A549 (cell line): ENCODE measurements around the gene PEX14. TPM values are rescaled to one million over a fixed set of nuclear protein-coding genes. Genes with fewer than 3 reads are reported as not detected.

ENCODE experiments used
- ATAC-seq, 2 experiments: fragments of 200-7000 bp in 1 of 2; fragments of >200 bp in 1 of 2; cut with Nextera tagmentation in 1 of 2; cut with Tn5 transposase in 1 of 2; 3 replicates each; pipeline versions ENCODE4 v1.8.0 to v1.9.1; 2018 to 2020; ENCODE audit warnings: mild to moderate bottlenecking in 1 of 2, moderate library complexity in 1 of 2
- CTCF ChIA-PET: fragments of 300-600 bp; sonication (Branson Sonifier 250); formaldehyde crosslinking; extraction: SDS; loops from one replicate; lab custom pipeline; 2021; ENCODE audit warnings: antibody characterized with exemption, inconsistent platforms; lab: Yijun Ruan, JAX
- POLR2A ChIA-PET: fragments of 350-600 bp; formaldehyde crosslinking; extraction: SDS; loops from one replicate; lab custom pipeline; 2021; ENCODE audit warnings: antibody characterized with exemption, inconsistent platforms; lab: Yijun Ruan, JAX
- DNase-seq, 2 experiments: peaks; one replicate each; pipeline versions ENCODE4 v3.0.0 to v3.0.0-alpha.2; 2011 to 2016; ENCODE audit warnings: low read depth in 1 of 2, low spot score in 1 of 2
- FAIRE-seq: peaks from 2 replicates; lab custom pipeline; 2011; peaks lifted over from hg19 to GRCh38; lab: Jason Lieb, UNC
- H3K27ac ChIP-seq, 2 experiments: fragments of >200 bp; sonication (Bioruptor Twin); formaldehyde crosslinking; 3 replicates each; pipeline ENCODE4 v1.5.1; 2016 to 2017
- H3K4me1 ChIP-seq: fragments of >200 bp; sonication (Bioruptor Twin); formaldehyde crosslinking; 3 replicates; pipeline ENCODE4 v1.6.1; 2016
- H3K4me2 ChIP-seq: fragments of >200 bp; sonication (Bioruptor Twin); formaldehyde crosslinking; 3 replicates; pipeline ENCODE4 v1.6.1; 2016
- H3K4me3 ChIP-seq: fragments of >200 bp; sonication (Bioruptor Twin); formaldehyde crosslinking; 3 replicates; pipeline ENCODE4 v1.5.1; 2016
- H3K9me3 ChIP-seq: fragments of >200 bp; sonication (Bioruptor Twin); formaldehyde crosslinking; 3 replicates; pipeline ENCODE4 v1.6.1; 2016
- ATOH8 ChIP-seq: fragments of 250-450 bp; sonication (Bioruptor Pico); IDR thresholded peaks from 2 replicates; pipeline ENCODE4 v1.5.0; 2020; ENCODE audit warnings: low read depth, mild to moderate bottlenecking, moderate library complexity
- EHMT2 ChIP-seq: fragments of 200-600 bp; sonication (generic); IDR thresholded peaks from 2 replicates; pipeline ENCODE4 v1.6.1; 2016; ENCODE audit warnings: antibody characterized with exemption, low read depth, mild to moderate bottlenecking, moderate library complexity
- FOSL2 ChIP-seq, 2 experiments: fragments of 450-650 bp in 1 of 2; fragments of >200 bp in 1 of 2; sonication (Bioruptor Twin) in 1 of 2; formaldehyde crosslinking; IDR thresholded peaks; 2 replicates each; pipeline versions ENCODE4 v1.5.0 to v1.6.1; 2016 to 2020; ENCODE audit warnings: mild to moderate bottlenecking in 1 of 2, moderate library complexity in 1 of 2
- FOXS1 ChIP-seq: fragments of 250-450 bp; sonication (Bioruptor Pico); IDR thresholded peaks from 2 replicates; pipeline ENCODE4 v1.5.0; 2020; ENCODE audit warnings: mild to moderate bottlenecking, moderate library complexity
- HEYL ChIP-seq: fragments of 250-450 bp; sonication (Bioruptor Pico); IDR thresholded peaks from 2 replicates; pipeline ENCODE4 v1.8.0; 2021; ENCODE audit warnings: mild to moderate bottlenecking, moderate library complexity
- HOXB5 ChIP-seq: fragments of 250-450 bp; sonication (Bioruptor Pico); IDR thresholded peaks from 2 replicates; pipeline ENCODE4 v1.5.0; 2020; ENCODE audit warnings: mild to moderate bottlenecking, moderate library complexity
- JUNB ChIP-seq: fragments of >200 bp; sonication (Bioruptor Twin); formaldehyde crosslinking; IDR thresholded peaks from 2 replicates; pipeline ENCODE4 v1.6.1; 2016
- MYC ChIP-seq: IDR thresholded peaks from 2 replicates; pipeline ENCODE4 v1.6.1; 2012; ENCODE audit warnings: mild to moderate bottlenecking, inconsistent platforms, low read length, improper control_type of control experiment, borderline replicate concordance
- NPAS2 ChIP-seq: fragments of 250-450 bp; sonication (Bioruptor Pico); IDR thresholded peaks from 2 replicates; pipeline ENCODE4 v1.8.0; 2022; ENCODE audit warnings: mild to moderate bottlenecking, moderate library complexity, borderline replicate concordance
- PBX3 ChIP-seq: IDR thresholded peaks from 2 replicates; pipeline ENCODE4 v1.6.1; 2012
- POLR2A ChIP-seq: IDR thresholded peaks from 2 replicates; pipeline ENCODE4 v1.6.1; 2012; ENCODE audit warnings: mild to moderate bottlenecking, low read length
- RARB ChIP-seq: fragments of 250-450 bp; sonication (Bioruptor Pico); IDR thresholded peaks from 2 replicates; pipeline ENCODE4 v1.8.0; 2021; ENCODE audit warnings: mild to moderate bottlenecking, moderate library complexity
- RNF2 ChIP-seq: fragments of 200-600 bp; sonication (generic); IDR thresholded peaks from 2 replicates; pipeline ENCODE4 v1.6.1; 2016; ENCODE audit warnings: low read depth, mild to moderate bottlenecking, antibody characterized with exemption, moderate library complexity, borderline replicate concordance
- SMC3 ChIP-seq: fragments of >200 bp; sonication (Bioruptor Twin); formaldehyde crosslinking; IDR thresholded peaks from 3 replicates; pipeline ENCODE4 v1.6.1; 2018; ENCODE audit warnings: inconsistent platforms
- TFCP2L1 ChIP-seq: fragments of 250-450 bp; sonication (Bioruptor Pico); IDR thresholded peaks from 2 replicates; pipeline ENCODE4 v1.5.0; 2021; ENCODE audit warnings: mild to moderate bottlenecking
- USF2 ChIP-seq: fragments of 450-650 bp; IDR thresholded peaks from 2 replicates; pipeline ENCODE4 v1.6.1; 2014; ENCODE audit warnings: antibody characterized with exemption
- ZFP36 ChIP-seq: fragments of 450-650 bp; IDR thresholded peaks from 2 replicates; pipeline ENCODE4 v1.6.1; 2014; ENCODE audit warnings: borderline replicate concordance; ENCODE audit not compliant: partially characterized antibody
- ZNF302 ChIP-seq: fragments of 250-450 bp; sonication (Bioruptor Pico); IDR thresholded peaks from 2 replicates; pipeline ENCODE4 v1.9.0; 2021; ENCODE audit warnings: inconsistent platforms, mild to moderate bottlenecking, moderate library complexity
- ZSCAN20 ChIP-seq: fragments of 250-450 bp; sonication (Bioruptor Pico); IDR thresholded peaks from 2 replicates; pipeline ENCODE4 v1.8.0; 2022; ENCODE audit warnings: mild to moderate bottlenecking, moderate library complexity
- WGBS: methylation state at CpG from one replicate; pipeline ENCODE4 v1.1.6; 2017; ENCODE audit errors: missing lambda C conversion rate; 5-methylcytosine and 5-hydroxymethylcytosine counted together
- polyA plus RNA-seq, 4 experiments: library from polyadenylated mRNA; depleted of rRNA in 3 of 4; stranded (reverse); fragments of >200 nt; fragmentation: RNase III in 1 of 4; extraction: RNeasy Plus Mini Kit Qiagen cat#74134 plus additional on column Dnase treatment in 1 of 4; gene quantifications; 2 replicates in 3 of 4; 3 replicates in 1 of 4; pipeline ENCODE4 v1.2.3, GENCODE V29; 2011 to 2017

Gene PEX14
- polyA plus RNA-seq, 2 of the 4 experiments (the other 2 are of a cell fraction): 7.7 to 15.0 TPM

GRCh38 chr1:10614377-10615225, 139.9 kb downstream of the PEX14 start:
- TF ChIP-seq FOSL2 (IDR thresholded peaks at IDR 0.05) (no peak), FOSL2 (CRISPR knock-in tag; IDR thresholded peaks at IDR 0.05) (no peak), RARB (CRISPR knock-in tag) (no peak), USF2 (no peak), TFCP2L1 (CRISPR knock-in tag) (no peak)
- Histone ChIP-seq H3K4me2 (no peak overlapping the region), H3K9me3 (no peaks in the 10 kb centered on the region), H3K27ac (no peak overlapping the region), H3K4me3 (no peak overlapping the region), H3K4me1 (no peaks in the 10 kb centered on the region)
- POLR2A ChIA-PET: no interaction called here
- CTCF ChIA-PET: interaction anchor here (0.9 to 2.2 kb wide), 3 partner anchors 10 to 77 kb away, joined by 3 to 5 read pairs (median 3); no protein-coding TSS in a partner anchor
- ATAC-seq (no peak), FAIRE-seq (no peak), DNase-seq (no peak)
- WGBS: 85% methylated on average over 15 of the region's 18 CpGs

GRCh38 chr1:10615332-10615731, 140.6 kb downstream of the PEX14 start:
- FAIRE-seq (no peak), ATAC-seq (no peak)
- WGBS: 91% methylated on average over 12 of the region's 13 CpGs
- H3K4me1 ChIP-seq: no peaks in the 10 kb centered on the region
- POLR2A ChIA-PET: no interaction called here
- H3K27ac ChIP-seq: no peak overlapping the region
- CTCF ChIA-PET: interaction anchor here (0.9 to 1.3 kb wide), 2 partner anchors 11 to 78 kb away, joined by 3 read pairs; no protein-coding TSS in a partner anchor
- no peak for TF ChIP-seq HEYL (CRISPR knock-in tag)
- no peak for TF ChIP-seq ZNF302 (CRISPR knock-in tag)
- no peak for TF ChIP-seq ATOH8 (CRISPR knock-in tag)
- no peak for TF ChIP-seq ZSCAN20 (CRISPR knock-in tag)
- no peak for TF ChIP-seq MYC
- no peak for TF ChIP-seq FOXS1 (CRISPR knock-in tag)
- no peak for TF ChIP-seq NPAS2 (CRISPR knock-in tag)
- TF ChIP-seq FOSL2 (IDR thresholded peaks at IDR 0.05): no peak
- no peak for TF ChIP-seq FOSL2 (CRISPR knock-in tag; IDR thresholded peaks at IDR 0.05)
- TF ChIP-seq ZFP36: no peak
- TF ChIP-seq SMC3: no peak
- TF ChIP-seq RNF2: no peak
- TF ChIP-seq HOXB5 (CRISPR knock-in tag): no peak
- no peak for TF ChIP-seq EHMT2
- TF ChIP-seq PBX3: no peak
- TF ChIP-seq JUNB: no peak
- TF ChIP-seq POLR2A: no peak
- TF ChIP-seq, all 56 proteins: peak for 0
- no peaks in the 10 kb centered on the region for H3K9me3 ChIP-seq
- no peak overlapping the region for H3K4me3 ChIP-seq
- no peak for DNase-seq
- H3K4me2 ChIP-seq: no peak overlapping the region
